H54 (cell line): ENCODE measurements around the gene RAB3D.

Experiments
- DNase-seq: peaks from one replicate; pipeline ENCODE4 v3.0.0; 2011; ENCODE audit warnings: low spot score, mixed read lengths; ENCODE audit not compliant: insufficient read length
- FAIRE-seq: peaks from 3 replicates; lab custom pipeline; 2011; peaks lifted over from hg19 to GRCh38; lab: Jason Lieb, UNC
- POLR2A ChIP-seq: IDR thresholded peaks from 2 replicates; pipeline ENCODE4 v1.6.1; 2011; ENCODE audit warnings: low read depth, mild to moderate bottlenecking, low read length

The RAB3D gene

DNA sequence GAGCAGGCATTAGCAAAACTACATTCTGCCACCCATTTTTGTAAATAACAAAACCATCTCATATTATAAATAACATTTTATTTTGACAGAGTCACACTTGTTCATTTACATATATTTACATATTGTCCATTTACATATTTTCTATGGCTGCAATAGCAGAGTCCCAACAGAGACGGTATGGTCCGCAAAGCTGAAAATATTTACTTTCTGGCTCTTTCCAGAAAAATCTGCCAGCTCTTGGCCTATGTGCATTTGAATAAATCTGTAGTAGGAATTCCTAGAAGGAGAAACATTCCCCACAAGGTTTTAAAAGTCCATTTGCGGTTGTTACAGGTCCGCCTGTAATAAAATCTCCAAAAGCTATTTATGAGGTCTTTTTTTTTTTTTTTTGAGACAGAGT, 49.2 kb downstream of the RAB3D start:
- FAIRE-seq (no peak), DNase-seq (no peak)
- no peak for TF ChIP-seq POLR2A

DNA sequence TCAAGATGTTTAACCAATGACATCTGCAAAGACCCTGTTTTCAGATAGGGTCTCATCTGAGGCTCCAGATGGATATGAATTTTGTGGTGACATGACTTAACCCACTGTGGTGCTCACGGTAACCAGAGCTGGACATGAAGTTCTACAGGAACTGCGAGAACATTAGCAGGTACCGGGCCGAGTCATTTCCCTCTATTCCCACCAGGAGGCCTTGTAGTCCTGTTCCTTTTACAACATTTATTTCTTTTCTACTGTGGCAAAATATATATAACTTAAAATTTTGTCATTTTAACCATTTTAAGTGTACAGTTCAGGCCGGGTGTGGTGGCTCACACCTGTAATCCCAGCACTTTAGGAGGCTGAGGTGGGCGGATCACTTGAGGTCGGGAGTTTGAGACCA, 51.1 kb downstream of the RAB3D start:
- no peak for DNase-seq
- TF ChIP-seq POLR2A: no peak
- no peak for FAIRE-seq

DNA sequence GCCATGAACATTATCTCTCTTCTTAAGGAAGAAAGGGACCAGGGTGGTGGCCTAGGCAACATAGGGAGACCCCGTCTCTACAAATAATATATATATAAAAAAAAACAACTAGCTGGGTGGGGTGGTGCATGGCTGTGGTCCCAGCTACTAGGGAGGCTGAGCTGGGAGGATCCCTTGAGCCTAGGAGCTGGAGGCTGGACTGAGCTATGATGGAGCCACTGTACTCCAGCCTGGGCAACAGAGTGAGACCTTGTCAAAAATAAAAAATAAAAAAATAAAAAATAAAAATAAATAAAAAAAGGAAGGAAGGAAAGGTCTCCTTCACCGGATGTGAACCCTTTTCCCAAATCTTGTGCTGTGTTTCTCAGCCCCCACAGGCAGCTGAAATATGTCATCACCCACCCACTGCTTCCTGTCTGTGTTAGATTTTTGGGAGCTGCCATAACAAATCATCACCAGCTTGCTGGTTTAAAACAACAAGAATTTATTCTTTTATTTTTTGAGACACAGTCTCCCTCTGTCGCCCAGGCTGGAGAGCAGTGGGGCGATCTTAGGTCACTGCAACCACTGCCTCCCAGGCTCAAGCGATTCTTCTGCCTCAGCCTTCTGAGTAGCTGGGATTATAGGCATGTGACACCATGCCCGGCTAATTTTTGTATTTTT, 53.0 kb downstream of the RAB3D start:
- no peak for DNase-seq
- no peak for TF ChIP-seq POLR2A
- no peak for FAIRE-seq

DNA sequence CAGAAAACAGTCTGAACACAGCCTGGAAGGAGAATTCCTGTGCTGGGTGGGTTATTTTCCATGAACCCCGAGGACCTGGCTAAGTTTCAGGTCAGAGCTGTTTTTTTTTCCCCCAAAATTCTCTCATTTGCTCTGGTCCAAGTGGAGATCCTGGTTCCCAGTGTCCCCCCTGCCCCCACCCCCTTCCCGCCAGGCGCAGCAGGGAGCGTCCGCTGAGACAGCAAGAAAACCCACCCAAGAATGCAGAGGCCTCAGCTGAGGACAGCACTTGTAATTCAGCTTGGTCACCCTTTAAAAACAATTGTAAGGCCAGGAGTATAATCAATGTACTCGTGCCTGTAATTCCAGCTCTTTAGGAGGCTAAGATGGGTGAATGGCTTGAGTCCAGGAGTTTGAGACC, 54.9 kb downstream of the RAB3D start:
- FAIRE-seq: no peak
- DNase-seq: no peak
- TF ChIP-seq POLR2A: no peak

DNA sequence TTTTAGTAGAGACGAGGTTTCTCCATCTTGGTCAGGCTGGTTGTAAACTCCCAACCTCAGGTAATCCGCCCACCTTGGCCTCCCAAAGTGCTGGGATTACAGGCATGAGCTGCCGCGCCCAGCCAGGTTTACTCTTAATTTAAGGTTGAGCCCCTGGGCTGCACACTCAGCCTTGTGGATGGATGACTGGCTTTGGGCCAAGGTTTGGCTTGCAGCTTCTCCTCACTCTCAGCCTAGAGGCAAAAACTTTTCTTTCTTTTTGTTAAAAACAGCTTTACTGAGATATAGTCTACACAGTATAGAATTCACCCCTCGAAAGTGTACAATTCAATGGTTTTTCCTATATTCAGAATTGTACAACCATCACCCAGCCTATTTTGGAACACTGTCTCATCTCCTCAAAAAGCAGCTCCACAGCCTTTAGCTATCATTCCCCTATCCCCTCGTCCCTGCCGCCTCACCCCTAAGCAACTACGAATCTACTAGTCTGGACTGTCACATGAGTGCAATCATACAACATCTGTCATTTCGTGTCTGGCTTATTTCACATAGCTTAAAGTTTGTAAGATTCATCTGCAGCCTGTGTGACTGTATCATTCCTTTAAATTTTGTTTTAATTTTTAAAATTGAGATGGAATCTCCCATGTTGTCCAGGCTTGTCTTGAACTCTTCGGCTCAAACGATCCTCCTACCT, 58.0 kb downstream of the RAB3D start:
- FAIRE-seq: no peak
- TF ChIP-seq POLR2A: no peak

DNA sequence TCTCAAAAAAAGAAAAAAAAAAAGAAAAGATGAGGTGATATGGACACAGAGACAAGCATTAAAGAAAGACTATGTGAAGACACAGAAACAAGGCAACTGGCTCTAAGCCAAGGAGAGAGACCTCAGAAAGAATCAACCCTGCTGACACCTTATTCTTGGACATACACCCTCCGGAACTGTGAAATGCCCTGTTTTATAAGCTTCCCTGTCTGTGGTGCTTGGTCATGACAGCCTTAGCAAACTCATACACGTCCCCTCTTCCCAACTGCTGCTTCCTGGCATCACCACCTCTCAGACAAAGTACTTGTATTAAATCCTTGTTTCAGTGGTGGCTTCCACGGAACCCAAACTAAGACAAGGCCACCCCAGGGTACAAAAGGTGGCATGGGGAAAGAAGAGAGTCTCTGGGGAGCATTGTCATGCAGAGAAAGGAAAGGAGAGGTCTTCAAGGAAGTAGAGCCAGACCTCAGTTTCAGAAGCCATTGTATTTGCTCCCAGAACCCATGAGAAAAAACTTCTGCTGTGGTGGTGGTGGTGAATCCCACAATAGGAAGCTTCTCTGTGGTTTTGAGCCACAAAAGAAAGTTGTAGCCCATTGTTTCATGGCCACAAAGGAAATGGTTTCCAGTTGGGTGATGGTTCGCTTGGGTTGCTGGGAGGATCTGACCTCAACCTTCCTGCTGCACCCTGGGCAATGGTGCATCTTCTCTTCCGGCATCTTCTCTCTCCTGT, 59.8 kb downstream of the RAB3D start:
- no peak for FAIRE-seq
- DNase-seq: no peak

More for the DNA sequence above, 58.0 kb downstream of the RAB3D start:
- no peak for DNase-seq

DNA sequence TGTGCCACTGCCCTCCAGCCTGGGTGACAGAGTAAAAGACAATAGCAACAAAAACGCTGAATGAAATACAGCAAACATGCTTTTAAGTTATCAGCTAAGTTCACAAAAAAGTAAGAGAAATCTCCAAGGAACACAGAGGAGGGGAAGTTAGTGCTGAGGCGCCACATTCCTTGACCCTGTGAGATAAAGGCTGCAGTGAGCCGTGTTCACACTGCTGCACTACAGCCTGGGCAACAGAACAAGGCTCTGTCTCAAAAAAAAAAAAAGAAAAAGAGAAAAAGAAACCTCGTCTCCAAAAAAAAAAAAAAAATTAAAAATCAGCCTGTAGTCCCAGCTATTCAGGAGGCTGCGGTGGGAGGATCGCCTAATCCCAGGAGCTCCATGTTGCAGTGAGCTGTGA, 60.8 kb downstream of the RAB3D start:
- FAIRE-seq (no peak), DNase-seq (no peak)
- no peak for TF ChIP-seq POLR2A

More for the DNA sequence above, 59.8 kb downstream of the RAB3D start:
- TF ChIP-seq POLR2A: no peak

DNA sequence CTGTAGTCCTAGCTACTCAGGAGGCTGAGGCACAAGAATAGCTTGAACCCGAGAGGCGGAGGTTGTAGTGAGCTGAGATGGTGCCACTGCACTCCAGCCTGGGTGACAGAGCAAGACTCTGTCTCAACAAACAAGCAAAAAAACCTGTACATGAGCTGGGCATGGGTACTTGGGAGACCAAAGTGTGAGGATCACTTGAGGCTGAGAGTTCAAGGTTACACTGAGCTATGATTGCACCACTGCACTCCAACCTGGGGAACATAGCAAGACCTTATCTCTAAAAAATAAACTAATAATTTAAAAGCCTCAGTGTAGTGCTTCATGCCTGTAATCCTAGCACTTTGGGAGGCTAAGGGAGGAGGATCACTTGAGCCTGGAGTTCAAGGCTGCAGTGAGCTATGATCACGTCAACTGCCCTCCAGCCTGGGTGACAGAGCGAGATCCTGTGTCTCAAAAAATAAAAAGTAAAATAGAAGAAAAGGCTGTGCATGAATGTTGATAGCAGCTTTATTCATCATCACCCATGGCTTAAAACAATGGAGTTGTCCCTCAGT, 64.8 kb downstream of the RAB3D start:
- DNase-seq: no peak
- FAIRE-seq: no peak
- no peak for TF ChIP-seq POLR2A

DNA sequence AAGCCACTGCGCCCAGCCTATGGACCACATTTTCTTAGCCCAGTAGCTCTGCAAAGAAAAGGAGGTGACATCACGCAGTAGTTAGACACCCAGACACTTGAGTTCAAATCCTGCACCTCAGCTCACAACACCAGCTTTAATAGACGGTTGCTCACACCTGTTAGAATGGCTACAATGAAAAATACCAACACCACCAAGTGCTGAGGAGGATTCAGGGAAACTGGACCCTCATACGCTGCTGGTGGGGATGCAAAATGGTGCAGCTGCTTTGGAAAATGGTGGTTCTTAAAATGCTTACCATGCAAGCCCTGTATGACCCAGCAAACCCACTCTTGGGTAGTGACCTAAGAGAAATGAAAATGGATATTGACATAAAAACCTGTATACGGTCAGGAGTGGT, 65.5 kb downstream of the RAB3D start:
- no peak for TF ChIP-seq POLR2A
- DNase-seq: no peak
- FAIRE-seq: no peak

DNA sequence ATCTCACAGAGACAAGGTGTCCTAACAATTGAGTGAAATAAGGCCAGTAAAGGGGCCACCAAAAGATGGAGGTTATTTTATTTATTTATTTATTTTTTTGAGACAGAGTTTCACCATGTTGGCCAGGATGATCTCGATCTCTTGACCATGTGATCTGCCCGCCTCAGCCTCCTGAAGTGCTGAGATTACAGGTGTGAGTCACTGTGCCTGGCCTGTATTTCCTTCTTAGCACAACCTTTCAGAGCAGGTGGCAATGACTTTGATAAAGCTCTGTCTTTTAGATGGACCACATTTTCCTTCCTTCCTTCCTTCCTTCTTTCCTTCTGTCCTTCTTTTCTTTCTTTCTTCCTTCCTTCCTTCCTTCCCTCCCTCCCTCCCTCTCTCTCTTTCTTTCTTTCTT, 66.2 kb downstream of the RAB3D start:
- no peak for TF ChIP-seq POLR2A
- no peak for FAIRE-seq
- no peak for DNase-seq
